GM08714 (cell line): ENCODE results near the gene MAN1A1.

Source experiments
- H3K4me3 ChIP-seq: fragments of 200-500 bp; sonication (Bioruptor generic); 2 replicates; pipeline ENCODE4 v1.5.1; 2014; ENCODE audit warnings: mild to moderate bottlenecking, low read length, inconsistent platforms
- ZNF274 ChIP-seq: IDR thresholded peaks from 2 replicates; pipeline ENCODE4 v1.6.1; 2012; ENCODE audit warnings: mild to moderate bottlenecking, low read depth, low read length

Gene MAN1A1

DNA sequence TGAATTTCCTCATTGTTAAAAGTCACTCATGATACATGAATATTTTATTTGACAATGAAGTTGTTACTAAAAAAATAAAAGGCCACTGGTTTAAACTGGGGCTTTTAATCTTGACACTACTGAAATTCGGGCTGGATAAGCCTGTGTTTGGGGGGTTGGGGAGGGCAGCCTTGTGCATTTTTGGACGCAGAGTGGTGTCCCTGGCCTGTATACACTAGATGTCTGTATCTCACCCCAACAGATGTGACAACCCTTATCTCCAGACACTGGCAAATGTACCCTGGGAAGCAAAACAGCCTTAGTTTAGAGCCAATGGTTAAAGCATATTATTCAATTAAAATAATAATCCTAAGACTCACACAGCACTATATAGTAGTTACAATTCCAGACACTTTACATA lies 24.8 kb downstream of the MAN1A1 start:
- no peak overlapping the region for H3K4me3 ChIP-seq
- TF ChIP-seq ZNF274: no peak

DNA sequence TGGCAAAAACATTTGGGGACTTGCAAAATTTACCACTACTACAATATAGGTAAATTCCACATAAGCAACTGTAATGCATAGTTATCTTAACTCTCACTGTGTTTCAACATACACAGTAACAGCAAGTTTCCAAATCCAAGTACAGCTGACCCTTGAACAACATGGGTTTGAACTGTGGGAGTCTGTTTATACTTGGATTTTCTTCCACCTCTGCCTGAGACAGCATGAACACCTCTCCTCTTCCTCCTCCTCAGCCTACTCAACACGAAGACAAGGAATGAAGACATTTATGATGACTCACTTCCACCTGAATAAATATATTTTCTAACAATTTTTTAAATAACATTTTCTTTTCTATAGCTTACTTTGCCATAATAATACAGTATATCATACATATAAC lies 25.6 kb downstream of the MAN1A1 start:
- no peak overlapping the region for H3K4me3 ChIP-seq

DNA sequence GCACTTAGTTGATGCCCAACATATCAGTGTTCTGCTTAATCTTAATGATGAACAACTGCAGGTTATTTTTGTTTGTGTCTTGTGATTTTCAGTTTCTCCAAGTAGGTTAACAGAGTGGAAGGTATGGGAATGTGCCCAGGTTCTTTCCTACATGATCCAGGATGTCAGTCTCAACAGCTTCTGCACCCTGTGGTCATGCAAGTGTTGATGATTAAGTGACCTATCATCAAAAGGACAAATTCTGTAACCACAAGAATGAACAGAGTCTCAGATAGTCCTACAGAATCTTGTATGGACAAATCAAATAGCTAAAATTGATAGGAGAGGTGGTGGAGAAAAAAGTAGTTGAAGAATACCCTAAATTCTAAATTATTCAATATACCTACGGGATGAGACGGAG lies 26.1 kb downstream of the MAN1A1 start:
- TF ChIP-seq ZNF274: no peak

More for the DNA sequence above, 25.6 kb downstream of the MAN1A1 start:
- TF ChIP-seq ZNF274: no peak

GRCh38 chr6:119322715-119323350 lies 26.7 kb downstream of the MAN1A1 start:
- H3K4me3 ChIP-seq: no peak overlapping the region
- no peak for TF ChIP-seq ZNF274

More for the DNA sequence above, 26.1 kb downstream of the MAN1A1 start:
- no peak overlapping the region for H3K4me3 ChIP-seq

DNA sequence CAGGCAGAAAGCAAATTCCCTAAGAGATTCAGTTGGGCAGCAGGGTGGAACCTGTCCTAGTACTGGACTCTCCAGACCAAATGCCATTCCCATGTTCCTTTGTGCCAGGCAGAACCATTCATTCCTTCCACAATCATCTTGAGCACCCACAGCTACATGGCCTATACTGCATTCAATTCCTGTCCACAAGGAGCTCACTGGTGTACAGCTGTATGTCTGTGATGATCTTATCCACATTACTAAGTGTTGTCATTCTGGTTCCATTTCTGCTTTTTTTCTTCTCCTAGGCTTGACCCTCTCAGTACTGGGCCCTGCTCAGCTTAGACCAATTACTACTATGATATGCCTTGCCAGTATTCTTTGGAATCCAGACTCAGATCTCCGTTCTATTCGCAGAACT lies 27.5 kb downstream of the MAN1A1 start:
- TF ChIP-seq ZNF274: no peak
- H3K4me3 ChIP-seq: no peak overlapping the region

GRCh38 chr6:119319694-119320093 lies 29.9 kb downstream of the MAN1A1 start:
- H3K4me3 ChIP-seq: no peak overlapping the region
- TF ChIP-seq ZNF274: no peak

- no peak overlapping the region for H3K4me3 ChIP-seq
- no peak for TF ChIP-seq ZNF274
Observed at GRCh38 chr6:119318730-119319129, 30.8 kb downstream of the MAN1A1 start.

- no peak overlapping the region for H3K4me3 ChIP-seq
- TF ChIP-seq ZNF274: no peak
Observed at GRCh38 chr6:119318176-119318575, 31.4 kb downstream of the MAN1A1 start.

DNA sequence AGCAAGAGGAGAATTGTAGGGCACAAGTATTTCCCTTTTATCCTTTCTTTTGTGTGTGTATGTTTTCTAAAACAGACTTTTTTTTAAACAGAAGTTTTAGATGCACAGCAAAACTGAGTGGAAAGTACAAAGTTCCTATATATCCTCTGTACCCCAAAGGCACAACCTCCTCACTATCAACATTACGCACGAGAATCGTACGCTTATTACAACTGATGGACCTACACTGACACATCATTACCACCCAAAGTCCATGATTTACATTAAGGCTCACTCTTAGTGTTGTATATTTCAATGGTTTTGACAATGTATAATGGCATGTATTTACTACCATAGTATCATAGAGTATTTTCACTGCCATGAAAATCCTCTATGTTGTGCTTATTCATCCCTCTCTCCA lies 32.6 kb downstream of the MAN1A1 start:
- no peak for TF ChIP-seq ZNF274
- no peak overlapping the region for H3K4me3 ChIP-seq

DNA sequence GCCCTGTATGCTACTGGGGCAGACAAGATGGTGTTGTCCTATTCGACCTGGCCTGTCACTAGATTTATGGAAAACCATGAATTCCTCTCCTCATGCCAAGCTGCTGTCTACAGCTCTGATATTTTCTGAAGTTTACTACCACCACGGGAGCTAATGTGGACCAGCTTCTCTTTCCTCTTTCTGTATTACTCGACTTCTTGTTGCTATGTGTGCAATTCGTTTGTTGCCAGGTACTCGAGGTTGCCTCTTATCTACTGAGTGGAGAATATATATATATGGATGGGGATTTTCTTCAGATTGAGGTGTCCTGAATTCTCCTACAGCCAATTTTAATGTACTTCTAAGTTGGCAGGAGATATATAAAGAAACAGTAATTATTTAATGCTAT lies 34.7 kb downstream of the MAN1A1 start:
- H3K4me3 ChIP-seq: peak overlapping the region; percentile 7; the same call in 1 of the 2 replicates
- TF ChIP-seq ZNF274: no peak

DNA sequence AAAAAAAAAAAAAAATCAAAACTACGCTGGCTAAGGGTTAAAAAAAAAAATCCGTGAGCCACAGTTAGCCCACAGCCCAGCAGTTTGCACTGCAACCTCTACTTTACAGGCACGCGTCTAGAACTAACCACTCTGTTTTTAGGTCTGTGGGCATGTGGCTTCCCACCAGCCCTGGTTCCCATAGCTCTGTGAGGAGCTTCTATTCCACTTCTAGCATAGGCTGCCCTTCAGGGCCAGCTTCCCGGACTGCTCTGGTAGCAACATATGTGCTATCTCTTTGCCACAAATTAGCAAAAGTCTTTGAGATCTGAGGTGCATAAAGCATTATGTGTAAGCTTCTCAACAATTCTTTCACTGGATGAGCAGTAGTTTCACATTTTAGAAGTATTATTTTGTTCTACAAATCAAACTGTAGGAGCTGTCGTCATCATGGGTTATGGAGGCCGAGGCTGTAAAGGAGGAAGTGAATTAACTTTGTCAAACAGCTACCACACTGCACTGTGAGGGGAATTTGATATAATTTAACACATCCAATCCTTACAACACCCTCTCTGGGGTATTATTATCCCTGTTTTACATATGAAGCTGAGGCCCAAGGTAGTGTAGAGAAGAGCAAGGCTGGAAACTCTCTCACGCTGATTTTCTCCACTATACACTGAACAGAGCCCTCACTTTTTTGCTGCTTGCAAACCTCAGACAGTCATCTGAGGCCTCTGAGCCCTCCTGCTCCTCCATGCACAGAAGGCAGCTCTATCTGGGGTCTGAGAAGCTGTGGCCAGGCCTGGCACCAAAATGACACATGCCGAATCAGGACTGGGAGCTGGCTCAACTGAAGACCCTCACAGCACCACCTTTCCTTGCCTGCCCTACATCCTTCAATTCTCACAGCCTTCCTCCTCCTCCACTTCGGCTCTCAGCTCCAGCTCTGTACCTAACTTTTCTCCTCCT lies 35.4 kb downstream of the MAN1A1 start:
- no peak for TF ChIP-seq ZNF274
- peak overlapping the region; percentile 45; the same call in 1 of the 2 replicates for H3K4me3 ChIP-seq

GRCh38 chr6:119312875-119313338 lies 36.7 kb downstream of the MAN1A1 start:
- peak overlapping the region; percentile 37; the same call in 1 of the 2 replicates for H3K4me3 ChIP-seq
- TF ChIP-seq ZNF274: no peak

DNA sequence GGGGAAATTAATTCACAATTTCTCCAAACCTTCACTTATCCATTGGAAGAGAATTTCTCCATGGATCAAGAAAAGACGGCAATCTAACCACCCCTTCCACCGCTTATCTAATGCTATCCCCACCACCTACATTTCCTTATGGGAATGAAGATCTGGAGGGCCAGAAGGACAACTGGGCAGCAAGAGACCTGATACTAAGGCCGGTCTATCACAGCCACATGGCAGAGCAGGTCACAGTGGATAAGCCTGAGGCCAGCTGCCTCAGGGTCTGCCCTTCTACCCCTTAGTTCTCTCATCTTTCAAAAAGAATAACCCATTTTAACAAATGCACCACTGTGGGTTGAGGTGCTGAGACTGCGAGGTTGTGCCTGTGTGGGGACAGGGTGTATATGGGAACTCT lies 37.1 kb downstream of the MAN1A1 start:
- H3K4me3 ChIP-seq: peak overlapping the region; percentile 37; the same call in 1 of the 2 replicates
- no peak for TF ChIP-seq ZNF274

GRCh38 chr6:119311514-119312142 lies 37.9 kb downstream of the MAN1A1 start:
- H3K4me3 ChIP-seq: no peak overlapping the region
- no peak for TF ChIP-seq ZNF274
